Fibroblast of lung (primary cell): ENCODE results near the gene GPR142. TPM values are rescaled to one million over a fixed set of nuclear protein-coding genes. Genes with fewer than 3 reads are reported as not detected.

Experiments used
- DNase-seq, 2 donors: peaks; one replicate each; pipeline versions ENCODE4 v3.0.0 to v3.0.0-alpha.2; 2010; ENCODE audit warnings: low read depth in 2 of 2
- H2AFZ ChIP-seq: 2 replicates; pipeline ENCODE4 v1.5.1; 2012; ENCODE audit warnings: low read length, control low read depth, inconsistent platforms
- H3K27ac ChIP-seq: 2 replicates; pipeline ENCODE4 v1.5.1; 2011; ENCODE audit warnings: low read length, control low read depth; ENCODE audit not compliant: insufficient read depth
- H3K27me3 ChIP-seq: 2 replicates; pipeline ENCODE4 v1.5.1; 2011; ENCODE audit warnings: mild to moderate bottlenecking, low read length; ENCODE audit not compliant: control insufficient read depth, insufficient read depth
- H3K36me3 ChIP-seq: 2 replicates; pipeline ENCODE4 v1.5.1; 2011; ENCODE audit warnings: low read length; ENCODE audit not compliant: control insufficient read depth, insufficient read depth
- H3K4me1 ChIP-seq: 2 replicates; pipeline ENCODE4 v1.5.1; 2011; ENCODE audit warnings: low read length; ENCODE audit not compliant: control insufficient read depth, insufficient read depth; ENCODE audit errors: extremely low read depth
- H3K4me2 ChIP-seq: 2 replicates; pipeline ENCODE4 v1.5.1; 2011; ENCODE audit warnings: low read length, control low read depth; ENCODE audit not compliant: insufficient read depth; ENCODE audit errors: extremely low read depth
- H3K4me3 ChIP-seq, 4 experiments: fragments of 200-600 bp in 1 of 4; sonication (generic) in 1 of 4; replicated peaks in 1 of 4; 2 replicates each; pipeline ENCODE4 v1.5.1; 2011 to 2016; ENCODE audit warnings: low read length in 4 of 4, low read depth in 3 of 4, mild to moderate bottlenecking in 3 of 4, control low read depth in 2 of 4, inconsistent platforms in 1 of 4, mixed read lengths in 1 of 4; ENCODE audit not compliant: insufficient read depth in 1 of 4; ENCODE audit errors: control extremely low read depth in 1 of 4
- H3K79me2 ChIP-seq: 2 replicates; pipeline ENCODE4 v1.5.1; 2012; ENCODE audit warnings: mild to moderate bottlenecking, low read length, inconsistent platforms; ENCODE audit not compliant: control insufficient read depth, insufficient read depth
- H3K9ac ChIP-seq: 2 replicates; pipeline ENCODE4 v1.5.1; 2011; ENCODE audit warnings: mild to moderate bottlenecking, low read length, control low read depth; ENCODE audit not compliant: insufficient read depth
- H3K9me3 ChIP-seq: 2 replicates; pipeline ENCODE4 v1.5.1; 2012; ENCODE audit warnings: low read depth, low read length; ENCODE audit not compliant: control insufficient read depth, insufficient read depth
- H4K20me1 ChIP-seq: 2 replicates; pipeline ENCODE4 v1.5.1; 2011; ENCODE audit warnings: low read length; ENCODE audit not compliant: control insufficient read depth, insufficient read depth; ENCODE audit errors: extremely low read depth
- CTCF ChIP-seq, 2 donors: IDR thresholded peaks in 1 of 2; conservative IDR thresholded peaks in 1 of 2; 1 replicate in 1 of 2; 2 replicates in 1 of 2; pipeline ENCODE4 v1.5.1; 2011 to 2012; ENCODE audit warnings: low read length in 2 of 2, control low read depth in 1 of 2, inconsistent platforms in 1 of 2, low read depth in 1 of 2, mild to moderate bottlenecking in 1 of 2
- EZH2 ChIP-seq: IDR thresholded peaks from 2 replicates; pipeline ENCODE4 v1.5.1; 2012; ENCODE audit warnings: low read length, control low read depth, mild to moderate bottlenecking; ENCODE audit errors: missing control alignments
- polyA plus RNA-seq, 2 donors: library from polyadenylated mRNA; depleted of rRNA in 1 of 2; stranded (reverse) in 1 of 2; unstranded in 1 of 2; fragments of >200 nt; gene quantifications; 2 replicates each; pipeline ENCODE4 v1.2.1, GENCODE V29; 2011 to 2012; ENCODE audit warnings: missing spikeins in 1 of 2
- total RNA-seq: library from RNA; depleted of rRNA; stranded (reverse); fragments of >200 nt; gene quantifications from 2 replicates; pipeline ENCODE4 v1.2.1, GENCODE V29; 2014

GPR142 gene
- total and polyA plus RNA-seq, 2 donors (not counting 1 experiment from before 2014, with no cell fraction given): not detected

- Histone ChIP-seq H3K9me3 (no peaks in the 10 kb centered on the region), H3K4me1 (no peaks in the 10 kb centered on the region), H2AFZ (no peak overlapping the region), H3K9ac (no peak overlapping the region), H3K79me2 (no peaks in the 10 kb centered on the region), H3K36me3 (no peaks in the 10 kb centered on the region), H3K4me3 (no peak overlapping the region), H3K27me3 (no peaks in the 10 kb centered on the region), H3K4me2 (no peak overlapping the region), H4K20me1 (no peaks in the 10 kb centered on the region), H3K27ac (no peak overlapping the region)
- DNase-seq: no peak
- TF ChIP-seq CTCF (conservative IDR thresholded peaks at IDR 0.05 in 1 of 2, IDR thresholded peaks at IDR 0.05 in 1 of 2; ENCODE audit: low read depth in 1 of 2, low read length in 2 of 2) (no peak), EZH2 (no peak)
Observed at GRCh38 chr17:74387365-74388218, 20.3 kb downstream of the GPR142 start.

- Histone ChIP-seq H3K4me3 (no peak overlapping the region), H3K9me3 (no peaks in the 10 kb centered on the region), H3K79me2 (no peaks in the 10 kb centered on the region), H3K4me2 (no peak overlapping the region), H3K4me1 (no peaks in the 10 kb centered on the region), H4K20me1 (no peaks in the 10 kb centered on the region), H3K9ac (no peak overlapping the region), H3K27ac (no peak overlapping the region), H3K27me3 (no peaks in the 10 kb centered on the region), H2AFZ (no peak overlapping the region), H3K36me3 (no peaks in the 10 kb centered on the region)
- DNase-seq: no peak
- TF ChIP-seq CTCF (conservative IDR thresholded peaks at IDR 0.05 in 1 of 2, IDR thresholded peaks at IDR 0.05 in 1 of 2; ENCODE audit: low read depth in 1 of 2, low read length in 2 of 2): no peak
Observed at GRCh38 chr17:74389084-74389753, 21.9 kb downstream of the GPR142 start.

GRCh38 chr17:74389937-74390679 lies 22.8 kb downstream of the GPR142 start:
- no peak overlapping the region for H3K4me2 ChIP-seq
- H2AFZ ChIP-seq: no peak overlapping the region
- no peaks in the 10 kb centered on the region for H3K4me1 ChIP-seq
- H3K27me3 ChIP-seq: no peaks in the 10 kb centered on the region
- H3K9ac ChIP-seq: no peak overlapping the region
- H3K4me3 ChIP-seq: no peak overlapping the region
- no peaks in the 10 kb centered on the region for H3K36me3 ChIP-seq
- no peaks in the 10 kb centered on the region for H3K79me2 ChIP-seq
- H4K20me1 ChIP-seq: no peaks in the 10 kb centered on the region
- TF ChIP-seq EZH2: no peak
- no peak for DNase-seq
- H3K9me3 ChIP-seq: no peaks in the 10 kb centered on the region
- no peak overlapping the region for H3K27ac ChIP-seq
